UCSD-AML1 (cell line): ENCODE data around the gene FGD4.
"Not testable (repeated sequence)": the region's sequence is repeated elsewhere in the genome, so short reads cannot be mapped to it uniquely, and the experiment has no call there.

ENCODE experiments used
- DNase-seq: peaks from one replicate; lab custom pipeline; 2025; ENCODE audit not compliant: unreplicated experiment; lab: John Stamatoyannopoulos, UW

The FGD4 gene

GRCh38 chr12:32489070-32489469, 89.7 kb downstream of the FGD4 start:
- no peak for DNase-seq

GRCh38 chr12:32490801-32491200, 91.4 kb downstream of the FGD4 start:
- DNase-seq, result no peak

- DNase-seq, result no peak
Measured at GRCh38 chr12:32493282-32493681, 93.9 kb downstream of the FGD4 start.

GRCh38 chr12:32494656-32495055, 95.3 kb downstream of the FGD4 start:
- no peak for DNase-seq

- DNase-seq, result no peak
Measured at GRCh38 chr12:32496946-32497345, 97.6 kb downstream of the FGD4 start.

- DNase-seq, result no peak
Measured at GRCh38 chr12:32497864-32498263, 98.5 kb downstream of the FGD4 start.

- DNase-seq, result no peak
Measured at GRCh38 chr12:32499048-32499447, 99.7 kb downstream of the FGD4 start.

- DNase-seq, result no peak
Measured at GRCh38 chr12:32501835-32502333, 102.5 kb downstream of the FGD4 start.

GRCh38 chr12:32502693-32503502, 103.5 kb downstream of the FGD4 start:
- DNase-seq, result no peak

GRCh38 chr12:32503730-32504129, 104.4 kb downstream of the FGD4 start:
- no peak for DNase-seq

- DNase-seq, result no peak
Measured at GRCh38 chr12:32504591-32504990, 105.2 kb downstream of the FGD4 start.

- no peak for DNase-seq
Measured at GRCh38 chr12:32505067-32505945, 105.9 kb downstream of the FGD4 start.

GRCh38 chr12:32507096-32507941, 108.0 kb downstream of the FGD4 start:
- not testable (repeated sequence) for DNase-seq

- DNase-seq, result no peak
Measured at GRCh38 chr12:32507942-32508320, 108.6 kb downstream of the FGD4 start.

GRCh38 chr12:32508626-32509025, 109.3 kb downstream of the FGD4 start:
- no peak for DNase-seq

GRCh38 chr12:32509328-32510091, 110.2 kb downstream of the FGD4 start:
- DNase-seq, result no peak

- DNase-seq, result not testable (repeated sequence)
Measured at GRCh38 chr12:32511976-32512375, 112.6 kb downstream of the FGD4 start.

GRCh38 chr12:32512379-32512778, 113.0 kb downstream of the FGD4 start:
- no peak for DNase-seq

GRCh38 chr12:32512910-32513309, 113.6 kb downstream of the FGD4 start:
- DNase-seq, result no peak

GRCh38 chr12:32515137-32515873, 115.9 kb downstream of the FGD4 start:
- DNase-seq, result no peak
